Stimulated activated naive CD8-positive, alpha-beta T cell treated with anti-CD3 and anti-CD28 coated beads, Interleukin-15, Interleukin-2, amounts not matched to agents 100 ng/mL and 50 ng/mL, for 24 hours (primary cell): ENCODE measurements around the gene TM9SF2.
A peak's percentile ranks its signal among the peaks of the same experiment; 100 is the strongest.
"Not testable (repeated sequence)": the region's sequence is repeated elsewhere in the genome, so short reads cannot be mapped to it uniquely, and the experiment has no call there.

ENCODE experiments used
- H3K27ac Mint-ChIP-seq: one replicate; pipeline ENCODE4 v1.8.0; 2021; ENCODE audit warnings: mild to moderate bottlenecking, mixed read lengths
- H3K27me3 Mint-ChIP-seq: one replicate; pipeline ENCODE4 v1.8.0; 2021; ENCODE audit warnings: mixed read lengths
- H3K36me3 Mint-ChIP-seq: one replicate; pipeline ENCODE4 v1.8.0; 2021; ENCODE audit warnings: low read depth, mixed read lengths
- H3K4me1 Mint-ChIP-seq: one replicate; pipeline ENCODE4 v1.8.0; 2021; ENCODE audit warnings: low read depth, mixed read lengths
- H3K4me3 Mint-ChIP-seq: one replicate; pipeline ENCODE4 v1.8.0; 2021; ENCODE audit warnings: mild to moderate bottlenecking, mixed read lengths
- H3K9me3 Mint-ChIP-seq: one replicate; pipeline ENCODE4 v1.8.0; 2021; ENCODE audit warnings: mixed read lengths

TM9SF2 gene

GRCh38 chr13:99476648-99477047, 24.6 kb upstream of the TM9SF2 start:
- no peaks in the 10 kb centered on the region for H3K9me3 Mint-ChIP-seq
- no peaks in the 10 kb centered on the region for H3K27me3 Mint-ChIP-seq
- no peaks in the 10 kb centered on the region for H3K36me3 Mint-ChIP-seq
- H3K27ac Mint-ChIP-seq, result no peak overlapping the region
- no peak overlapping the region for H3K4me3 Mint-ChIP-seq
- no peaks in the 10 kb centered on the region for H3K4me1 Mint-ChIP-seq

GRCh38 chr13:99477493-99477892, 23.8 kb upstream of the TM9SF2 start:
- Mint-ChIP-seq H3K4me1 (no peaks in the 10 kb centered on the region), H3K27ac (no peak overlapping the region), H3K27me3 (no peaks in the 10 kb centered on the region), H3K36me3 (no peaks in the 10 kb centered on the region), H3K9me3 (no peaks in the 10 kb centered on the region), H3K4me3 (no peak overlapping the region)

- H3K4me3 Mint-ChIP-seq, result no peak overlapping the region
- H3K27me3 Mint-ChIP-seq, result no peaks in the 10 kb centered on the region
- H3K27ac Mint-ChIP-seq, result no peak overlapping the region
- peaks cover 9% of the 10 kb centered on the region for H3K4me1 Mint-ChIP-seq
- no peaks in the 10 kb centered on the region for H3K36me3 Mint-ChIP-seq
- H3K9me3 Mint-ChIP-seq, result no peaks in the 10 kb centered on the region
Observed at GRCh38 chr13:99481366-99481765, 19.9 kb upstream of the TM9SF2 start.

- Mint-ChIP-seq H3K4me1 (peaks cover 12% of the 10 kb centered on the region), H3K36me3 (no peaks in the 10 kb centered on the region), H3K4me3 (no peak overlapping the region), H3K27ac (no peak overlapping the region), H3K27me3 (no peaks in the 10 kb centered on the region), H3K9me3 (no peaks in the 10 kb centered on the region)
Observed at GRCh38 chr13:99484473-99484872, 16.8 kb upstream of the TM9SF2 start.

GRCh38 chr13:99486996-99487395, 14.3 kb upstream of the TM9SF2 start:
- peaks cover 12% of the 10 kb centered on the region for H3K4me1 Mint-ChIP-seq
- H3K9me3 Mint-ChIP-seq, result no peaks in the 10 kb centered on the region
- no peak overlapping the region for H3K27ac Mint-ChIP-seq
- no peaks in the 10 kb centered on the region for H3K36me3 Mint-ChIP-seq
- no peaks in the 10 kb centered on the region for H3K27me3 Mint-ChIP-seq
- H3K4me3 Mint-ChIP-seq, result no peak overlapping the region

- Mint-ChIP-seq H3K27me3 (no peaks in the 10 kb centered on the region), H3K27ac (no peak overlapping the region), H3K36me3 (no peaks in the 10 kb centered on the region), H3K4me3 (no peak overlapping the region), H3K4me1 (peaks cover 12% of the 10 kb centered on the region), H3K9me3 (peaks cover 6% of the 10 kb centered on the region)
Observed at GRCh38 chr13:99489028-99489427, 12.2 kb upstream of the TM9SF2 start.

- not testable (repeated sequence) for H3K9me3 Mint-ChIP-seq, H3K27ac Mint-ChIP-seq, H3K27me3 Mint-ChIP-seq, H3K36me3 Mint-ChIP-seq, H3K4me3 Mint-ChIP-seq
- peaks cover 21% of the 10 kb centered on the region for H3K4me1 Mint-ChIP-seq
Observed at GRCh38 chr13:99491750-99492149, 9.5 kb upstream of the TM9SF2 start.

- no peaks in the 10 kb centered on the region for H3K27me3 Mint-ChIP-seq
- H3K9me3 Mint-ChIP-seq, result peaks cover 6% of the 10 kb centered on the region
- no peaks in the 10 kb centered on the region for H3K36me3 Mint-ChIP-seq
- H3K4me1 Mint-ChIP-seq, result peaks cover 56% of the 10 kb centered on the region
- peak overlapping the region; percentile 87 for H3K4me3 Mint-ChIP-seq
- H3K27ac Mint-ChIP-seq, result peak overlapping the region; percentile 92
Observed at GRCh38 chr13:99495466-99496183, 5.6 kb upstream of the TM9SF2 start.

- no peaks in the 10 kb centered on the region for H3K27me3 Mint-ChIP-seq
- H3K4me1 Mint-ChIP-seq, result peaks cover 64% of the 10 kb centered on the region
- peaks cover 6% of the 10 kb centered on the region for H3K9me3 Mint-ChIP-seq
- no peaks in the 10 kb centered on the region for H3K36me3 Mint-ChIP-seq
- H3K4me3 Mint-ChIP-seq, result peak overlapping the region; percentile 87
- H3K27ac Mint-ChIP-seq, result peak overlapping the region; percentile 92
Observed at GRCh38 chr13:99496184-99497142, 4.8 kb upstream of the TM9SF2 start.

GRCh38 chr13:99498171-99499161, 2.8 kb upstream of the TM9SF2 start:
- Mint-ChIP-seq H3K36me3 (no peaks in the 10 kb centered on the region), H3K27ac (peak overlapping the region; percentile 89), H3K4me3 (peak overlapping the region; percentile 81), H3K9me3 (no peaks in the 10 kb centered on the region), H3K27me3 (no peaks in the 10 kb centered on the region), H3K4me1 (peaks cover 80% of the 10 kb centered on the region)

- H3K9me3 Mint-ChIP-seq, result no peaks in the 10 kb centered on the region
- H3K27ac Mint-ChIP-seq, result peak overlapping the region; percentile 96
- no peaks in the 10 kb centered on the region for H3K36me3 Mint-ChIP-seq
- H3K4me3 Mint-ChIP-seq, result peak overlapping the region; percentile 97
- H3K4me1 Mint-ChIP-seq, result peaks cover 91% of the 10 kb centered on the region
- no peaks in the 10 kb centered on the region for H3K27me3 Mint-ChIP-seq
Observed at GRCh38 chr13:99500839-99501183, 461 bp upstream of the TM9SF2 start.

GRCh38 chr13:99501848-99502301, 603 bp downstream of the TM9SF2 start:
- Mint-ChIP-seq H3K9me3 (no peaks in the 10 kb centered on the region), H3K27me3 (no peaks in the 10 kb centered on the region)

GRCh38 chr13:99505814-99506269, 4.6 kb downstream of the TM9SF2 start:
- Mint-ChIP-seq H3K4me1 (peaks cover 87% of the 10 kb centered on the region), H3K27me3 (no peaks in the 10 kb centered on the region), H3K9me3 (peaks cover 6% of the 10 kb centered on the region), H3K27ac (no peak overlapping the region), H3K36me3 (peaks cover 38% of the 10 kb centered on the region), H3K4me3 (peak overlapping the region; percentile 24)

More at GRCh38 chr13:99501848-99502301, 603 bp downstream of the TM9SF2 start:
- Mint-ChIP-seq H3K4me3 (peak overlapping the region; percentile 97), H3K4me1 (peaks cover 91% of the 10 kb centered on the region), H3K27ac (peak overlapping the region; percentile 96), H3K36me3 (peaks cover 3% of the 10 kb centered on the region)

- Mint-ChIP-seq H3K4me3 (no peak overlapping the region), H3K27me3 (no peaks in the 10 kb centered on the region), H3K27ac (peak overlapping the region; percentile 38), H3K36me3 (peaks cover 46% of the 10 kb centered on the region), H3K9me3 (peaks cover 6% of the 10 kb centered on the region), H3K4me1 (peaks cover 87% of the 10 kb centered on the region)
Observed at GRCh38 chr13:99506634-99507033, 5.4 kb downstream of the TM9SF2 start.
